ENCODE results near the gene FAM163B. TPM values are rescaled to one million over a fixed set of nuclear protein-coding genes. Genes with fewer than 3 reads are reported as not detected.

Gene FAM163B
- total RNA-seq, 2 donors from 2014 or later, result 1.2 TPM; not detected in 1

- no peak overlapping the region for H3K4me3 ChIP-seq
- H3K9me3 ChIP-seq, result no peaks in the 10 kb centered on the region
- no peak for DNase-seq
- no peaks in the 10 kb centered on the region for H3K4me1 ChIP-seq
- no peak overlapping the region for H3K27ac ChIP-seq
- H3K9ac ChIP-seq (ENCODE audit: low read depth in 2 of 2, low read length in 2 of 2), result no peak overlapping the region
- intact Hi-C loops (cut with DNase I), result no loop called here
- no peaks in the 10 kb centered on the region for H3K36me3 ChIP-seq
- peaks cover 11% of the 10 kb centered on the region for H3K27me3 ChIP-seq
- no peak for TF ChIP-seq CTCF (IDR thresholded peaks at IDR 0.05)
Measured at GRCh38 chr9:133608889-133609288, 300 bp downstream of the FAM163B start.

- Histone ChIP-seq H3K27ac (no peak overlapping the region), H3K4me1 (no peaks in the 10 kb centered on the region), H3K36me3 (no peaks in the 10 kb centered on the region), H3K9ac (ENCODE audit: low read depth in 2 of 2, low read length in 2 of 2) (no peak overlapping the region), H3K27me3 (peaks cover 11% of the 10 kb centered on the region), H3K4me3 (no peak overlapping the region), H3K9me3 (no peaks in the 10 kb centered on the region)
- no peak for TF ChIP-seq CTCF (IDR thresholded peaks at IDR 0.05)
- no peak for DNase-seq
- intact Hi-C loops (cut with DNase I), result no loop called here
Measured at GRCh38 chr9:133608382-133608781, 807 bp downstream of the FAM163B start.

GRCh38 chr9:133607976-133608375 is 1.2 kb downstream of the FAM163B start:
- peaks cover 11% of the 10 kb centered on the region for H3K27me3 ChIP-seq
- intact Hi-C loops (cut with DNase I), result no loop called here

GRCh38 chr9:133607381-133607780 is 1.8 kb downstream of the FAM163B start:
- DNase-seq, result no peak
- Histone ChIP-seq H3K36me3 (no peaks in the 10 kb centered on the region), H3K27ac (no peak overlapping the region), H3K9me3 (no peaks in the 10 kb centered on the region), H3K9ac (ENCODE audit: low read depth in 2 of 2, low read length in 2 of 2) (no peak overlapping the region), H3K27me3 (peaks cover 11% of the 10 kb centered on the region), H3K4me3 (no peak overlapping the region), H3K4me1 (no peaks in the 10 kb centered on the region)
- TF ChIP-seq CTCF (IDR thresholded peaks at IDR 0.05), result no peak
- intact Hi-C loops (cut with DNase I), result no loop called here

More at GRCh38 chr9:133607976-133608375, 1.2 kb downstream of the FAM163B start:
- Histone ChIP-seq H3K9me3 (no peaks in the 10 kb centered on the region), H3K4me1 (no peaks in the 10 kb centered on the region), H3K4me3 (no peak overlapping the region), H3K36me3 (no peaks in the 10 kb centered on the region), H3K27ac (no peak overlapping the region), H3K9ac (ENCODE audit: low read depth in 2 of 2, low read length in 2 of 2) (no peak overlapping the region)
- TF ChIP-seq CTCF (IDR thresholded peaks at IDR 0.05), result no peak
- DNase-seq, result no peak

- no peaks in the 10 kb centered on the region for H3K36me3 ChIP-seq
- DNase-seq, result no peak
- no peak for TF ChIP-seq CTCF (IDR thresholded peaks at IDR 0.05)
- H3K9ac ChIP-seq (ENCODE audit: low read depth in 2 of 2, low read length in 2 of 2), result no peak overlapping the region
- H3K4me1 ChIP-seq, result no peaks in the 10 kb centered on the region
- no peak overlapping the region for H3K4me3 ChIP-seq
- H3K27me3 ChIP-seq, result peaks cover 11% of the 10 kb centered on the region
- no peak overlapping the region for H3K27ac ChIP-seq
- H3K9me3 ChIP-seq, result no peaks in the 10 kb centered on the region
- intact Hi-C loops (cut with DNase I), result no loop called here
Measured at GRCh38 chr9:133606708-133607025, 2.5 kb downstream of the FAM163B start.
